Endothelial cell of umbilical vein (primary cell): ENCODE measurements around the gene PRRG2. TPM values are rescaled to one million over a fixed set of nuclear protein-coding genes. Genes with fewer than 3 reads are reported as not detected.

Source experiments
- BruUV-seq: library from RNA; stranded (reverse); fragments of 400-500 nt; replicated peaks from 2 replicates; lab custom pipeline; 2021; lab: Mats Ljungman, UMichigan
- CTCF ChIA-PET: fragments of 300-600, 350-600 bp; sonication (Branson Sonifier 250); formaldehyde crosslinking; loops from one replicate; lab custom pipeline; 2021; ENCODE audit warnings: antibody characterized with exemption, inconsistent platforms; lab: Charles Lee
- POLR2A ChIA-PET: fragments of 300-600, 350-600 bp; sonication (Branson Sonifier 250); formaldehyde crosslinking; loops from one replicate; lab custom pipeline; 2021; ENCODE audit warnings: antibody characterized with exemption, inconsistent platforms; lab: Charles Lee
- DNase-seq: peaks from one replicate; pipeline ENCODE4 v3.0.0-alpha.2; 2011; ENCODE audit warnings: low read depth, low spot score
- FAIRE-seq: peaks from 2 replicates; lab custom pipeline; 2011; peaks lifted over from hg19 to GRCh38; lab: Jason Lieb, UNC
- H2AFZ ChIP-seq: 2 replicates; pipeline ENCODE4 v1.6.0; 2012; ENCODE audit warnings: low read depth, low read length, control low read depth, inconsistent platforms
- H3K27ac ChIP-seq: 2 replicates; pipeline ENCODE4 v1.5.1; 2011; ENCODE audit warnings: low read depth, mild to moderate bottlenecking, control low read depth, low read length, moderate library complexity; ENCODE audit not compliant: insufficient read depth
- H3K27me3 ChIP-seq, 2 experiments: 2 replicates each; pipeline versions ENCODE4 v1.6.0 to v1.6.1; 2011; ENCODE audit warnings: low read length in 2 of 2, mixed read lengths in 1 of 2; ENCODE audit not compliant: control insufficient read depth in 2 of 2, insufficient read depth in 2 of 2
- H3K36me3 ChIP-seq, 2 experiments: 2 replicates in 1 of 2; 3 replicates in 1 of 2; pipeline ENCODE4 v1.5.1; 2011; ENCODE audit warnings: low read length in 2 of 2, mild to moderate bottlenecking in 1 of 2, moderate library complexity in 1 of 2; ENCODE audit not compliant: control insufficient read depth in 2 of 2, insufficient read depth in 2 of 2; ENCODE audit errors: extremely low read depth in 1 of 2
- H3K4me1 ChIP-seq: 3 replicates; pipeline ENCODE4 v1.5.1; 2011; ENCODE audit warnings: mild to moderate bottlenecking, low read length; ENCODE audit not compliant: control insufficient read depth, insufficient read depth; ENCODE audit errors: extremely low read depth
- H3K4me2 ChIP-seq: 2 replicates; pipeline ENCODE4 v1.6.1; 2011; ENCODE audit warnings: low read length, control low read depth, mixed read lengths; ENCODE audit not compliant: insufficient read depth
- H3K4me3 ChIP-seq, 3 experiments: fragments of 200-600 bp in 1 of 3; sonication (generic), shearing (Covaris generic) in 1 of 3; replicated peaks in 1 of 3; 2 replicates each; pipeline ENCODE4 v1.5.1; 2011 to 2016; ENCODE audit warnings: control low read depth in 3 of 3, low read length in 3 of 3, mild to moderate bottlenecking in 2 of 3, inconsistent platforms in 1 of 3, low read depth in 1 of 3, moderate library complexity in 1 of 3; ENCODE audit not compliant: insufficient read depth in 1 of 3
- H3K79me2 ChIP-seq: 2 replicates; pipeline ENCODE4 v1.6.0; 2012; ENCODE audit warnings: low read length, inconsistent platforms; ENCODE audit not compliant: control insufficient read depth, insufficient read depth
- H3K9ac ChIP-seq: replicated peaks from 2 replicates; pipeline ENCODE3; 2011; ENCODE audit warnings: low read length, control low read depth; ENCODE audit not compliant: insufficient read depth; ENCODE audit errors: extremely low read depth
- H3K9me1 ChIP-seq: replicated peaks from 3 replicates; pipeline ENCODE4 v1.6.0; 2011; ENCODE audit warnings: mild to moderate bottlenecking, low read length; ENCODE audit not compliant: control insufficient read depth, insufficient read depth; ENCODE audit errors: extremely low read depth
- H3K9me3 ChIP-seq: replicated peaks from 2 replicates; pipeline ENCODE4 v1.5.1; 2012; ENCODE audit warnings: low read length, inconsistent platforms; ENCODE audit not compliant: control insufficient read depth, insufficient read depth
- H4K20me1 ChIP-seq: replicated peaks from 2 replicates; pipeline ENCODE3; 2011; ENCODE audit warnings: mild to moderate bottlenecking, low read length; ENCODE audit not compliant: control insufficient read depth, insufficient read depth; ENCODE audit errors: extremely low read depth
- EZH2 ChIP-seq: IDR thresholded peaks from 2 replicates; pipeline ENCODE4 v1.6.1; 2012; ENCODE audit warnings: borderline replicate concordance, low read depth, mild to moderate bottlenecking, moderate library complexity, low read length, inconsistent platforms; ENCODE audit not compliant: severe bottlenecking
- FOS ChIP-seq: IDR thresholded peaks from 2 replicates; pipeline ENCODE4 v1.6.1; 2011; ENCODE audit warnings: mild to moderate bottlenecking, low read length, moderate library complexity, borderline replicate concordance; ENCODE audit not compliant: insufficient read depth
- GATA2 ChIP-seq: IDR thresholded peaks from 2 replicates; pipeline ENCODE4 v1.7.0; 2011; ENCODE audit warnings: low read depth, mild to moderate bottlenecking, moderate library complexity, mixed read lengths, low read length; ENCODE audit not compliant: insufficient read length, insufficient read depth
- JUN ChIP-seq: IDR thresholded peaks from 2 replicates; pipeline ENCODE4 v1.6.1; 2011; ENCODE audit warnings: borderline replicate concordance, low read depth; ENCODE audit not compliant: insufficient read length, insufficient read depth
- MYC ChIP-seq: IDR thresholded peaks from one replicate; pipeline ENCODE4 v1.6.1; 2011; ENCODE audit warnings: mild to moderate bottlenecking, low read depth, low read length
- POLR2A ChIP-seq: IDR thresholded peaks from 2 replicates; pipeline ENCODE4 v1.6.1; 2012; ENCODE audit warnings: low read depth, mild to moderate bottlenecking, control low read depth, low read length
- POLR2AphosphoS5 ChIP-seq: IDR thresholded peaks from 2 replicates; pipeline ENCODE4 v1.6.1; 2012; ENCODE audit warnings: low read depth, mild to moderate bottlenecking, control low read depth, low read length, moderate library complexity; ENCODE audit not compliant: insufficient read depth
- dilution Hi-C: fragments of 300-500 bp; cut with MboI; formaldehyde crosslinking; loops from one replicate; pipeline ENCODE4 v1.15.0; 2019; ENCODE audit warnings: low sequenced_read_pairs; ENCODE audit not compliant: extremely low pct_ligation_motif_present
- intact Hi-C: fragments of 100-400 bp; cut with micrococcal nuclease; formaldehyde crosslinking; loops from one replicate; pipeline ENCODE4 v1.10.0; 2022
- polyA plus RNA-seq, 4 experiments: library from polyadenylated mRNA; depleted of rRNA in 3 of 4; stranded (reverse) in 3 of 4; unstranded in 1 of 4; fragments of >200 nt; gene quantifications; 2 replicates each; pipeline versions ENCODE4 v1.2.1 to v1.2.3, GENCODE V29; 2011 to 2012; ENCODE audit warnings: missing spikeins in 1 of 4
- total RNA-seq: library from RNA; stranded (reverse); gene quantifications from 2 replicates; pipeline ENCODE4 v1.2.3, GENCODE V29; 2021
- TF ChIP-seq, protein P1 (sequence below), 2 donors: IDR thresholded peaks; 1 replicate in 1 of 2; 2 replicates in 1 of 2; pipeline ENCODE4 v1.5.1; 2011; ENCODE audit warnings: low read length in 2 of 2, mild to moderate bottlenecking in 2 of 2, moderate library complexity in 2 of 2, control low read depth in 1 of 2, inconsistent platforms in 1 of 2, low read depth in 1 of 2; ENCODE audit not compliant: insufficient read depth in 1 of 2; ENCODE audit errors: extremely low read depth in 1 of 2
- TF ChIP-seq, protein P2 (sequence below): IDR thresholded peaks from 2 replicates; pipeline ENCODE4 v1.6.1; 2011; ENCODE audit not compliant: insufficient read depth, insufficient read length

Gene PRRG2
- total and polyA plus RNA-seq, 2 donors (not counting 3 experiments of a cell fraction or from before 2014, with no cell fraction given), result 2.6 to 2.9 TPM

DNA sequence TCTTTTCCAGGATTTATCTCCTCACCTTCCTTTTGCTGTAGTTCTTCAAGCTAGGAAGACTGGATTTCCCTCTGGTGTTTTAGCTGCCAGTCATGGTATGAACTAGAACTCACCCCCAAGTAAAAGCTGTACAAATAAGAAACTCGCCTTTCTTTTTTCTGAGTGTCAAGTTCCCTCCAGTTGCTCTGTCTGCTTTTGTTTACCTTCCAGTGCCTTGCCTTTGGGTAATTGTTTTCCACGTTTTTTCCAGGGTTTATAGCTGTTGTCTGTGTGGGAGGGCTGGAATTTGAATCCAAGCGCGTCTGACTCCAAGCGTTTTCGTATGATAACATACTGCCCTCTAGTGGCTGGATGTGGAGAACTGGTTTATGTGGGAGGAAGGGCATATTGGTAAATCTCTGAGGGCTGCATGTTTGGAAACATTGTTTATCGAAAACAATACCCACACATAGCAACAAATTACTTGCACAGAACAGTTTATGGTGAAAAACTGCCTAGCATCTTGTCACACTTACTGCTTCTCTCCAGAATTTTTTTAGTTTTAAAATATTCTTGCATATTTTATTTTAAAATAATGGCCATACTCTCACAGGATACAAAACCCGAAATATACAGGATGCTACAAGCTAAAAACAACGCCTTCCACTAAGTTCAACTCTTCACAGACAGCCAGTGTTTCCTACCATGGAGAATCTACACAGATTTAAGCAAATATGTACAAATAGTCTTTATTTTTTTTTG lies 34.1 kb upstream of the PRRG2 start:
- H3K36me3 ChIP-seq, result no peaks in the 10 kb centered on the region
- no peaks in the 10 kb centered on the region for H3K9me1 ChIP-seq
- DNase-seq, result peak; percentile 90
- BruUV-seq, result no TSS peak
- POLR2A ChIA-PET, result interaction anchor here (0.6 to 1.2 kb wide), 4 partner anchors 34 to 503 kb away, joined by 3 to 5 read pairs (median 4); no protein-coding TSS in a partner anchor
- no peak overlapping the region for H3K4me2 ChIP-seq
- intact Hi-C loops, result loop anchor here (1.0 to 2.0 kb wide), 4 partner anchors 18 to 73 kb away; partner anchors contain the start of genes FLT3LG and RCN3
- TF ChIP-seq, protein P1, sequence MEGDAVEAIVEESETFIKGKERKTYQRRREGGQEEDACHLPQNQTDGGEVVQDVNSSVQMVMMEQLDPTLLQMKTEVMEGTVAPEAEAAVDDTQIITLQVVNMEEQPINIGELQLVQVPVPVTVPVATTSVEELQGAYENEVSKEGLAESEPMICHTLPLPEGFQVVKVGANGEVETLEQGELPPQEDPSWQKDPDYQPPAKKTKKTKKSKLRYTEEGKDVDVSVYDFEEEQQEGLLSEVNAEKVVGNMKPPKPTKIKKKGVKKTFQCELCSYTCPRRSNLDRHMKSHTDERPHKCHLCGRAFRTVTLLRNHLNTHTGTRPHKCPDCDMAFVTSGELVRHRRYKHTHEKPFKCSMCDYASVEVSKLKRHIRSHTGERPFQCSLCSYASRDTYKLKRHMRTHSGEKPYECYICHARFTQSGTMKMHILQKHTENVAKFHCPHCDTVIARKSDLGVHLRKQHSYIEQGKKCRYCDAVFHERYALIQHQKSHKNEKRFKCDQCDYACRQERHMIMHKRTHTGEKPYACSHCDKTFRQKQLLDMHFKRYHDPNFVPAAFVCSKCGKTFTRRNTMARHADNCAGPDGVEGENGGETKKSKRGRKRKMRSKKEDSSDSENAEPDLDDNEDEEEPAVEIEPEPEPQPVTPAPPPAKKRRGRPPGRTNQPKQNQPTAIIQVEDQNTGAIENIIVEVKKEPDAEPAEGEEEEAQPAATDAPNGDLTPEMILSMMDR (IDR thresholded peaks at IDR 0.05; ENCODE audit: extremely low read depth in 1 of 2, insufficient read depth in 1 of 2, low read depth in 1 of 2, low read length in 2 of 2), result peak; percentile 66 to 81
- TF ChIP-seq GATA2, result no peak
- no peaks in the 10 kb centered on the region for H3K9me3 ChIP-seq
- H4K20me1 ChIP-seq, result no peaks in the 10 kb centered on the region
- dilution Hi-C loops, result no loop called here
- CTCF ChIA-PET, result interaction anchor here (0.6 to 5.2 kb wide), 36 partner anchors 8 to 155 kb away, joined by 3 to 175 read pairs (median 4); partner anchors contain the start of genes FCGRT, FLT3LG, NOSIP and RCN3
- peak; percentile 95 for FAIRE-seq
- H2AFZ ChIP-seq, result no peak overlapping the region
- no peak overlapping the region for H3K9ac ChIP-seq
- H3K79me2 ChIP-seq, result no peaks in the 10 kb centered on the region
- H3K27me3 ChIP-seq, result no peaks in the 10 kb centered on the region
- no peak overlapping the region for H3K27ac ChIP-seq
- peaks cover 2% of the 10 kb centered on the region for H3K4me1 ChIP-seq
- H3K4me3 ChIP-seq, result no peak overlapping the region

DNA sequence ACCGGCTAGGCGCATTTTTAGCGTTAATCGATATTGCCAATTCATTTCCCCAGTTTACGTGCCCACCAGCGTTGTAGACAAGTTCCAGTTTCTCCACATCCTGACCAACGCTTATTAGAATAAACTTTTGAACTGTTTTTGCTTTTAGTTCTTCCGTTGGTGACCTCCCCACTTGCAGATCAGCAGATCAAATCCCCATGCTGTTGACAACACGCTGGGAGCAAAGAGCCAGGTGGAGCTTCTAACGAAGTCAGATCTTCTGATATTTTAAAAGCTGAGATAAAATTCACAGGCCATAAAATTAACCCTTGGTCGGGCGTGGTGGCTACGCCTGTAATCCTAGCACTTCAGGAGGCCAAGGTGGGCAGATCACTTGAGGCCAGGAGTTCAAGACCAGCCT lies 32.1 kb upstream of the PRRG2 start:
- ChIA-PET POLR2A (interaction anchor here (1.2 to 1.6 kb wide), 2 partner anchors 46 to 53 kb away, joined by 3 to 4 read pairs; no protein-coding TSS in a partner anchor), CTCF (interaction anchor here (0.7 to 5.2 kb wide), 5 partner anchors 12 to 46 kb away, joined by 3 to 175 read pairs (median 6); no protein-coding TSS in a partner anchor)
- BruUV-seq, result no TSS peak
- DNase-seq (no peak), FAIRE-seq (no peak)
- H3K79me2 ChIP-seq, result no peaks in the 10 kb centered on the region
- dilution Hi-C loops (no loop called here), intact Hi-C loops (no loop called here)
- no peak for TF ChIP-seq POLR2AphosphoS5
- TF ChIP-seq, protein P1 (IDR thresholded peaks at IDR 0.05; ENCODE audit: extremely low read depth in 1 of 2, insufficient read depth in 1 of 2, low read depth in 1 of 2, low read length in 2 of 2), result no peak
- no peak for TF ChIP-seq POLR2A
- TF ChIP-seq, protein P2, sequence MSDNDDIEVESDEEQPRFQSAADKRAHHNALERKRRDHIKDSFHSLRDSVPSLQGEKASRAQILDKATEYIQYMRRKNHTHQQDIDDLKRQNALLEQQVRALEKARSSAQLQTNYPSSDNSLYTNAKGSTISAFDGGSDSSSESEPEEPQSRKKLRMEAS, result no peak
- no peak for TF ChIP-seq JUN
- TF ChIP-seq FOS, result no peak
- no peak for TF ChIP-seq EZH2
- no peak for TF ChIP-seq GATA2
- TF ChIP-seq MYC, result no peak
- H2AFZ ChIP-seq, result no peak overlapping the region
- H3K27ac ChIP-seq, result no peak overlapping the region
- H3K9me1 ChIP-seq, result no peaks in the 10 kb centered on the region
- no peaks in the 10 kb centered on the region for H4K20me1 ChIP-seq
- no peak overlapping the region for H3K4me2 ChIP-seq
- no peaks in the 10 kb centered on the region for H3K9me3 ChIP-seq
- no peaks in the 10 kb centered on the region for H3K36me3 ChIP-seq
- no peaks in the 10 kb centered on the region for H3K27me3 ChIP-seq
- no peak overlapping the region for H3K9ac ChIP-seq
- peaks cover 9% of the 10 kb centered on the region for H3K4me1 ChIP-seq
- H3K4me3 ChIP-seq, result no peak overlapping the region
